SK-N-SH (cell line): ENCODE results near the gene CAGE1.

Experiments used
- CTCF ChIP-seq: fragments of 200-600 bp; sonication (generic); IDR thresholded peaks from 2 replicates; pipeline ENCODE4 v1.6.1; 2017; ENCODE audit warnings: antibody characterized with exemption, mild to moderate bottlenecking, moderate library complexity
- EP300 ChIP-seq, 2 experiments: IDR thresholded peaks; 2 replicates each; pipeline versions ENCODE4 v1.4.0 to v1.6.1; 2012; ENCODE audit warnings: borderline replicate concordance in 1 of 2, low read depth in 1 of 2, low read length in 1 of 2
- FOXM1 ChIP-seq: IDR thresholded peaks from 2 replicates; pipeline ENCODE4 v1.4.0; 2012; ENCODE audit warnings: low read depth, mild to moderate bottlenecking
- JUND ChIP-seq: IDR thresholded peaks from 2 replicates; pipeline ENCODE4 v1.4.0; 2012
- MAX ChIP-seq: IDR thresholded peaks from 2 replicates; pipeline ENCODE4 v1.4.0; 2012; ENCODE audit warnings: low read depth
- NFIC ChIP-seq: IDR thresholded peaks from 2 replicates; pipeline ENCODE4 v1.4.0; 2012; ENCODE audit warnings: borderline replicate concordance
- REST ChIP-seq: IDR thresholded peaks from 2 replicates; pipeline ENCODE4 v1.6.1; 2012; ENCODE audit warnings: mild to moderate bottlenecking, low read depth, low read length, moderate library complexity
- RXRA ChIP-seq: IDR thresholded peaks from 2 replicates; pipeline ENCODE4 v1.4.0; 2012; ENCODE audit warnings: low read depth, mild to moderate bottlenecking, borderline replicate concordance
- SIN3A ChIP-seq: IDR thresholded peaks from 2 replicates; pipeline ENCODE4 v1.6.1; 2012; ENCODE audit warnings: low read depth, mild to moderate bottlenecking, low read length, moderate library complexity, borderline replicate concordance
- TEAD4 ChIP-seq: IDR thresholded peaks from 2 replicates; pipeline ENCODE4 v1.4.0; 2012; ENCODE audit warnings: mild to moderate bottlenecking, borderline replicate concordance; ENCODE audit not compliant: insufficient read depth
- ZBTB33 ChIP-seq: IDR thresholded peaks from 2 replicates; pipeline ENCODE4 v1.4.0; 2012; ENCODE audit warnings: low read depth, borderline replicate concordance

GRCh38 chr6:7373739-7374138, 15.8 kb downstream of the CAGE1 start:
- no peak for TF ChIP-seq MAX
- TF ChIP-seq JUND: no peak
- TF ChIP-seq EP300 (IDR thresholded peaks at IDR 0.05; ENCODE audit: borderline replicate concordance in 1 of 2, low read depth in 1 of 2, low read length in 1 of 2): no peak
- TF ChIP-seq TEAD4: no peak
- TF ChIP-seq CTCF: no peak
- TF ChIP-seq SIN3A: no peak
- TF ChIP-seq REST: no peak
- no peak for TF ChIP-seq ZBTB33
- TF ChIP-seq RXRA: no peak
- no peak for TF ChIP-seq FOXM1
- no peak for TF ChIP-seq NFIC
